T47D (cell line): ENCODE measurements around the gene GSE1.

Experiments
- DNase-seq, 2 experiments: peaks; one replicate each; pipeline versions ENCODE4 v3.0.0 to v3.0.0-alpha.2; 2011 to 2012; ENCODE audit warnings: low read depth in 1 of 2, low spot score in 1 of 2
- JUND ChIP-seq: IDR thresholded peaks from 2 replicates; pipeline ENCODE4 v1.6.1; 2012; ENCODE audit warnings: low read depth
- in situ Hi-C: cut with HindIII; loops from 2 replicates; pipeline ENCODE4 v1.10.0; 2016; ENCODE audit warnings: low sequenced_read_pairs, low pct_unique_long_range_greater_than_20kb

GSE1 gene

GRCh38 chr16:85613604-85614337, 649 bp downstream of the GSE1 start:
- DNase-seq: peak; percentile 87 to 88
- in situ Hi-C loops: no loop called here
- no peak for TF ChIP-seq JUND

GRCh38 chr16:85614338-85615013, 1.4 kb downstream of the GSE1 start:
- in situ Hi-C loops: no loop called here
- no peak for TF ChIP-seq JUND
- DNase-seq: no peak

GRCh38 chr16:85615014-85615851, 2.1 kb downstream of the GSE1 start:
- DNase-seq: peak; percentile 92 to 94
- in situ Hi-C loops: no loop called here
- TF ChIP-seq JUND: no peak

GRCh38 chr16:85615852-85616606, 2.9 kb downstream of the GSE1 start:
- DNase-seq: peak; percentile 94
- in situ Hi-C loops: no loop called here
- no peak for TF ChIP-seq JUND

GRCh38 chr16:85616607-85617321, 3.6 kb downstream of the GSE1 start:
- DNase-seq: peak in 1 of 2 experiments; percentile 82
- in situ Hi-C loops: no loop called here
- TF ChIP-seq JUND: no peak

- DNase-seq: peak; percentile 98 to 99
- in situ Hi-C loops: no loop called here
- TF ChIP-seq JUND: no peak
Observed at GRCh38 chr16:85617948-85618347, 4.8 kb downstream of the GSE1 start.

- no peak for DNase-seq
- in situ Hi-C loops: no loop called here
- no peak for TF ChIP-seq JUND
Observed at GRCh38 chr16:85618521-85618920, 5.4 kb downstream of the GSE1 start.

GRCh38 chr16:85619101-85619891, 6.2 kb downstream of the GSE1 start:
- no peak for DNase-seq
- no peak for TF ChIP-seq JUND
- in situ Hi-C loops: no loop called here

GRCh38 chr16:85620374-85620773, 7.3 kb downstream of the GSE1 start:
- in situ Hi-C loops: no loop called here
- DNase-seq: no peak
- TF ChIP-seq JUND: no peak

- TF ChIP-seq JUND: no peak
- peak; percentile 96 to 97 for DNase-seq
- in situ Hi-C loops: no loop called here
Observed at GRCh38 chr16:85621698-85622428, 8.7 kb downstream of the GSE1 start.
